Ovary (tissue), 9 donors: ENCODE results near the gene PMEL. TPM values are rescaled to one million over a fixed set of nuclear protein-coding genes. Genes with fewer than 3 reads are reported as not detected.
A peak's percentile ranks its signal among the peaks of the same experiment; 100 is the strongest.

Experiments
- DNase-seq, 5 donors: peaks; one replicate each; pipeline ENCODE4 v3.0.0-alpha.2; 2019 to 2020
- H3K27ac ChIP-seq, 2 donors: fragments of 200-600 bp; one replicate each; pipeline versions ENCODE4 v1.5.1 to v1.8.0; 2019 to 2022
- H3K27me3 ChIP-seq: fragments of 200-600 bp; one replicate; pipeline ENCODE4 v1.8.0; 2022
- H3K36me3 ChIP-seq: fragments of 200-600 bp; sonication (generic); one replicate; pipeline ENCODE4 v1.5.1; 2019
- H3K4me1 ChIP-seq: one replicate; pipeline ENCODE4 v1.8.1; 2013; ENCODE audit warnings: mild to moderate bottlenecking, moderate library complexity; ENCODE audit not compliant: insufficient read depth
- H3K4me3 ChIP-seq: fragments of 200-600 bp; sonication (generic); one replicate; pipeline ENCODE4 v1.5.1; 2017
- H3K9me3 ChIP-seq, 2 donors: fragments of 200-600 bp in 1 of 2; sonication (generic) in 1 of 2; one replicate each; pipeline versions ENCODE4 v1.5.1 to v1.8.1; 2013 to 2019; ENCODE audit warnings: mild to moderate bottlenecking in 1 of 2, moderate library complexity in 1 of 2
- CTCF ChIP-seq, 3 donors: fragments of 450-650 bp in 2 of 3; fragments of 200-600 bp in 1 of 3; IDR thresholded peaks; one replicate each; pipeline versions ENCODE4 v1.5.1 to v1.8.0; 2016 to 2022; ENCODE audit warnings: antibody characterized with exemption in 3 of 3, mild to moderate bottlenecking in 1 of 3
- EP300 ChIP-seq: sonication (generic); formaldehyde crosslinking; IDR thresholded peaks from one replicate; pipeline ENCODE4 v1.6.1; 2017; ENCODE audit warnings: antibody characterized with exemption
- POLR2A ChIP-seq: fragments of 450-650 bp; IDR thresholded peaks from one replicate; pipeline ENCODE4 v1.6.1; 2017; ENCODE audit warnings: antibody characterized with exemption, mild to moderate bottlenecking, moderate library complexity
- WGBS, 3 donors: extraction: QIAGEN DNeasy Blood & Tissue Kit in 1 of 3; methylation state at CpG; one replicate each; pipeline versions ENCODE4 v1.1.5 to v1.1.7; 2013 to 2017; 5-methylcytosine and 5-hydroxymethylcytosine counted together
- intact Hi-C, 4 donors: fragments of 100-400 bp; cut with DNase I; formaldehyde crosslinking; loops; one replicate each; pipeline versions ENCODE4 v1.11.0 to v1.15.1; 2022 to 2023
- polyA plus RNA-seq, 2 donors: library from polyadenylated mRNA; stranded (reverse); fragments of 200-250 nt in 1 of 2; fragments of 350-450 nt in 1 of 2; fragmentation: Illumina TruSeq in 1 of 2; extraction: RNeasy Lipid Tissue Mini Kit (QIAGEN cat#74804) in 1 of 2; gene quantifications; one replicate each; pipeline ENCODE4 v1.2.3, GENCODE V29; 2013 to 2014
- total RNA-seq, 7 donors: library from RNA; depleted of rRNA in 2 of 7; stranded (reverse); fragments of >200 nt in 2 of 7; fragmentation: NEBNext Ultra II Directional in 3 of 7; extraction: Animal tissue kit (Norgen Biotek cat#: 25700) in 3 of 7; gene quantifications; one replicate each; pipeline versions ENCODE4 v1.1.0 to v1.2.4, GENCODE V29; 2016 to 2023
- donor health status: DM: no; HTN: no; CAD: no; lungs with moderate emphysema.
- donor health status: DM: no; HTN: no; CAD: no.
- donor health status: Bipolar disorder and iron deficiency.
- donor health status: DM: yes; HTN: yes; CAD: no.
- donor health status: DM: no; HTN: no; CAD: no.
- donor health status: DM: yes; HTN: yes; CAD: no.

PMEL gene
- total and polyA plus RNA-seq, 9 donors, result 2.0 to 11.5 (median 3.6) TPM

GRCh38 chr12:55974308-55974730 is 8.5 kb upstream of the PMEL start:
- WGBS, 3 donors, result 0 to 1% (median 0%) methylated on average over 15 of the region's 15 CpGs
- Histone ChIP-seq H3K4me1 (peaks cover 2% of the 10 kb centered on the region), H3K36me3 (no peaks in the 10 kb centered on the region), H3K27me3 (no peaks in the 10 kb centered on the region), H3K9me3 (no peaks in the 10 kb centered on the region), H3K27ac (peak overlapping the region; percentile 80 to 86), H3K4me3 (peak overlapping the region; percentile 70)
- TF ChIP-seq CTCF (IDR thresholded peaks at IDR 0.05), result no peak
- TF ChIP-seq EP300, result no peak
- no peak for TF ChIP-seq POLR2A
- no peak for DNase-seq
- intact Hi-C loops, result loop anchor here in 1 of 4 donors (5.0 kb wide), 1 partner anchor 42 kb away; the partner anchor contains the start of gene DGKA

GRCh38 chr12:55973599-55974307 is 7.9 kb upstream of the PMEL start, which contains the start of gene RAB5B:
TSS of gene RAB5B (plus strand) at chr12:55974078. CDS start at chr12:55986961, 12,883 bp downstream.
- peaks cover 2% of the 10 kb centered on the region for H3K4me1 ChIP-seq
- TF ChIP-seq EP300, result no peak
- peak; percentile 90 for TF ChIP-seq POLR2A
- TF ChIP-seq CTCF (IDR thresholded peaks at IDR 0.05), result peak in 1 of 3 donors; percentile 59
- no peaks in the 10 kb centered on the region for H3K36me3 ChIP-seq
- H3K4me3 ChIP-seq, result peak within 1 kb of the TSS; percentile 70
- intact Hi-C loops, result loop anchor here in 1 of 4 donors (5.0 kb wide), 1 partner anchor 41 kb away; the partner anchor contains the start of gene DGKA
- peak; percentile 99 to 100 (median 99) for DNase-seq
- peak within 1 kb of the TSS; percentile 80 to 86 for H3K27ac ChIP-seq
- 0% methylated on average over 39 of the region's 39 CpGs for WGBS, 3 donors
- no peaks in the 10 kb centered on the region for H3K9me3 ChIP-seq
- no peaks in the 10 kb centered on the region for H3K27me3 ChIP-seq

- DNase-seq, result no peak
- Histone ChIP-seq H3K4me1 (peaks cover 2% of the 10 kb centered on the region), H3K9me3 (no peaks in the 10 kb centered on the region), H3K36me3 (no peaks in the 10 kb centered on the region), H3K27me3 (no peaks in the 10 kb centered on the region), H3K4me3 (peak overlapping the region; percentile 63), H3K27ac (peak overlapping the region; percentile 67 to 82)
- 0 to 1% (median 1%) methylated on average over 18 of the region's 18 CpGs for WGBS, 3 donors
- intact Hi-C loops, result loop anchor here in 1 of 4 donors (5.0 kb wide), 1 partner anchor 41 kb away; the partner anchor contains the start of gene DGKA
- TF ChIP-seq EP300, result no peak
- peak; percentile 65 for TF ChIP-seq POLR2A
Measured at GRCh38 chr12:55972911-55973598, 7.2 kb upstream of the PMEL start.

DNA sequence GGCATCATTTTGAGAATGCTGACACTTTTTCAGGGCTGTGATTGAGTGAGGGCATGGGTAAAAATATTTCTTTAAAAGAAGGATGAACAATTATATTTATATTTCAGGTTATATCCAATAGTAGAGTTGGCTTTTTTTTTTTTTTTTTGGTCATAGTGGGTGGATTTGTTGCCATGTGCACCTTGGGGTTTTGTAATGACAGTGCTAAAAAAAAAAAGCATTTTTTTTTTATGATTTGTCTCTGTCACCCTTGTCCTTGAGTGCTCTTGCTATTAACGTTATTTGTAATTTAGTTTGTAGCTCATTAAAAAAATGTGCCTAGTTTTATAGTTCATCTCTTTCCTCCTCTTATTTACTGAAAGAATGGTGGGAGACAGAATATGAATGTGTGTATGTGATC is 6.6 kb upstream of the PMEL start:
- no peak for DNase-seq
- peak overlapping the region; percentile 67 to 82 for H3K27ac ChIP-seq
- peaks cover 6% of the 10 kb centered on the region for H3K4me1 ChIP-seq
- TF ChIP-seq EP300 (no peak), POLR2A (no peak), CTCF (IDR thresholded peaks at IDR 0.05) (no peak)
- H3K36me3 ChIP-seq, result no peaks in the 10 kb centered on the region
- no peaks in the 10 kb centered on the region for H3K27me3 ChIP-seq
- WGBS, 3 donors, result 18 to 30% (median 26%) methylated on average over 1 of the region's 1 CpG
- H3K9me3 ChIP-seq, result no peaks in the 10 kb centered on the region
- intact Hi-C loops, result loop anchor here in 1 of 4 donors (5.0 kb wide), 1 partner anchor 40 kb away; the partner anchor contains the start of gene DGKA
- H3K4me3 ChIP-seq, result peak overlapping the region; percentile 63
